T-cell (primary cell): Measurements from ENCODE around the gene OR51V1. TPM values are rescaled to one million over a fixed set of nuclear protein-coding genes. Genes with fewer than 3 reads are reported as not detected.

Source experiments
- ATAC-seq, 4 experiments: fragments of 200-7000 bp in 3 of 4; fragments of 150-1000 bp in 1 of 4; cut with Tn5 transposase; replicated peaks in 1 of 4; 1 replicate in 3 of 4; 2 replicates in 1 of 4; pipeline ENCODE4 v1.10.0; 2021; ENCODE audit warnings: moderate library complexity in 3 of 4, mild to moderate bottlenecking in 2 of 4, moderate number of reproducible peaks in 1 of 4
- CTCF ChIA-PET, 2 donors: fragments of 300-600 bp; sonication (Branson Sonifier 250); formaldehyde crosslinking; loops; one replicate each; lab custom pipeline; 2022; ENCODE audit warnings: antibody characterized with exemption in 2 of 2; lab: Charles Lee
- POLR2A ChIA-PET, 2 donors: fragments of 300-600 bp; sonication (Branson Sonifier 250); formaldehyde crosslinking; loops; one replicate each; lab custom pipeline; 2022; ENCODE audit warnings: antibody characterized with exemption in 2 of 2; lab: Charles Lee
- DNase-seq, 35 experiments: peaks; one replicate each; pipeline versions ENCODE4 v3.0.0 to v3.0.0-alpha.2; 2013 to 2023
- H3K27ac ChIP-seq: one replicate; pipeline ENCODE4 v1.5.1; 2013; ENCODE audit warnings: low read length
- H3K27me3 ChIP-seq, 2 experiments: replicated peaks in 1 of 2; 1 replicate in 1 of 2; 2 replicates in 1 of 2; pipeline versions ENCODE4 v1.6.1 to v1.7.0; 2013; ENCODE audit warnings: low read length in 1 of 2, mixed read lengths in 1 of 2; ENCODE audit not compliant: control insufficient read depth in 2 of 2, insufficient read depth in 2 of 2; ENCODE audit errors: extremely low read depth in 1 of 2
- H3K36me3 ChIP-seq, 2 donors: 1 replicate in 1 of 2; 2 replicates in 1 of 2; pipeline versions ENCODE4 v1.6.1 to v1.7.0; 2013; ENCODE audit warnings: low read length in 1 of 2; ENCODE audit not compliant: control insufficient read depth in 2 of 2, insufficient read depth in 1 of 2; ENCODE audit errors: extremely low read depth in 1 of 2
- H3K4me1 ChIP-seq, 2 experiments: 1 replicate in 1 of 2; 2 replicates in 1 of 2; pipeline versions ENCODE4 v1.6.1 to v1.7.0; 2013; ENCODE audit warnings: low read length in 2 of 2, mixed read lengths in 1 of 2; ENCODE audit not compliant: insufficient read depth in 2 of 2, control insufficient read depth in 1 of 2; ENCODE audit errors: extremely low read depth in 1 of 2
- H3K4me3 ChIP-seq, 2 donors: 1 replicate in 1 of 2; 2 replicates in 1 of 2; pipeline versions ENCODE4 v1.5.1 to v1.7.0; 2013; ENCODE audit warnings: mild to moderate bottlenecking in 2 of 2, low read length in 1 of 2, moderate library complexity in 1 of 2; ENCODE audit not compliant: control insufficient read depth in 1 of 2; ENCODE audit errors: extremely low read depth in 1 of 2
- H3K9me3 ChIP-seq: 2 replicates; pipeline ENCODE4 v1.7.0; 2013
- H3K27ac Mint-ChIP-seq, 2 donors: one replicate each; pipeline ENCODE4 v1.8.0; 2020 to 2021; ENCODE audit warnings: mild to moderate bottlenecking in 2 of 2, mixed read lengths in 2 of 2
- H3K27me3 Mint-ChIP-seq, 2 donors: one replicate each; pipeline ENCODE4 v1.8.0; 2021 to 2022; ENCODE audit warnings: mixed read lengths in 2 of 2
- H3K36me3 Mint-ChIP-seq: one replicate; pipeline ENCODE4 v1.8.0; 2021; ENCODE audit warnings: mixed read lengths
- H3K4me1 Mint-ChIP-seq, 3 donors: one replicate each; pipeline ENCODE4 v1.8.0; 2020 to 2022; ENCODE audit warnings: mixed read lengths in 3 of 3, mild to moderate bottlenecking in 1 of 3
- H3K4me3 Mint-ChIP-seq, 3 donors: one replicate each; pipeline ENCODE4 v1.8.0; 2020 to 2022; ENCODE audit warnings: mild to moderate bottlenecking in 3 of 3, mixed read lengths in 3 of 3, moderate library complexity in 3 of 3
- H3K9me3 Mint-ChIP-seq, 3 donors: one replicate each; pipeline ENCODE4 v1.8.0; 2020 to 2022; ENCODE audit warnings: mixed read lengths in 3 of 3
- WGBS: methylation state at CpG from one replicate; pipeline ENCODE4 v1.1.5; 2013; ENCODE audit warnings: missing lambda C conversion rate; ENCODE audit not compliant: insufficient coverage; 5-methylcytosine and 5-hydroxymethylcytosine counted together
- total RNA-seq, 35 experiments: library from RNA in 6 of 35; stranded (reverse) in 6 of 35; fragments of 120-200 nt in 1 of 35; gene quantifications; one replicate each; pipeline versions ENCODE4 v1.2.1 to v1.2.4 and lab custom pipeline; 2013 to 2026

Gene OR51V1
- total RNA-seq, 5 donors from 2014 or later (not counting 1 experiment from before 2014, with no cell fraction given): not detected

- no peaks in the 10 kb centered on the region for H3K9me3 ChIP-seq
- ChIA-PET CTCF (no interaction called here), POLR2A (no interaction called here)
- H3K4me1 ChIP-seq: peaks cover 0 to 3% of the 10 kb centered on the region in 2 experiments
- H3K36me3 ChIP-seq: no peaks in the 10 kb centered on the region
- H3K36me3 Mint-ChIP-seq: no peaks in the 10 kb centered on the region
- ATAC-seq: no peak
- DNase-seq: no peak
- no peak overlapping the region for H3K4me3 ChIP-seq
- H3K27ac Mint-ChIP-seq: no peak overlapping the region
- no peak overlapping the region for H3K27ac ChIP-seq
- WGBS: no CpG with 5 or more reads among the region's 2 CpGs
- peaks cover 2 to 6% of the 10 kb centered on the region in 2 donors for H3K27me3 Mint-ChIP-seq
- H3K4me1 Mint-ChIP-seq: peaks cover 0 to 5% (median 2%) of the 10 kb centered on the region in 3 donors
- H3K9me3 Mint-ChIP-seq: no peaks in the 10 kb centered on the region
- no peaks in the 10 kb centered on the region for H3K27me3 ChIP-seq
- H3K4me3 Mint-ChIP-seq: no peak overlapping the region
These were observed 32.3 kb upstream of the OR51V1 start for GRCh38 chr11:5232821-5233220.

- Histone ChIP-seq H3K4me1 (peaks cover 0 to 3% of the 10 kb centered on the region in 2 experiments), H3K4me3 (no peak overlapping the region), H3K9me3 (no peaks in the 10 kb centered on the region), H3K27me3 (no peaks in the 10 kb centered on the region), H3K27ac (no peak overlapping the region), H3K36me3 (no peaks in the 10 kb centered on the region)
- no peak overlapping the region for H3K27ac Mint-ChIP-seq
- POLR2A ChIA-PET: no interaction called here
- H3K4me1 Mint-ChIP-seq: peaks cover 0 to 5% (median 2%) of the 10 kb centered on the region in 3 donors
- no peaks in the 10 kb centered on the region for H3K9me3 Mint-ChIP-seq
- no peak overlapping the region for H3K4me3 Mint-ChIP-seq
- CTCF ChIA-PET: no interaction called here
- H3K36me3 Mint-ChIP-seq: no peaks in the 10 kb centered on the region
- WGBS: 66% methylated on average over 3 of the region's 3 CpGs
- no peak for DNase-seq
- ATAC-seq: no peak
- H3K27me3 Mint-ChIP-seq: peaks cover 2 to 6% of the 10 kb centered on the region in 2 donors
These were observed 31.7 kb upstream of the OR51V1 start for GRCh38 chr11:5232176-5232575.

- ChIA-PET POLR2A (no interaction called here), CTCF (no interaction called here)
- no peaks in the 10 kb centered on the region for H3K9me3 Mint-ChIP-seq
- Histone ChIP-seq H3K36me3 (no peaks in the 10 kb centered on the region), H3K27ac (no peak overlapping the region), H3K27me3 (no peaks in the 10 kb centered on the region), H3K9me3 (no peaks in the 10 kb centered on the region), H3K4me3 (no peak overlapping the region), H3K4me1 (peaks cover 0 to 3% of the 10 kb centered on the region in 2 experiments)
- no peak overlapping the region for H3K27ac Mint-ChIP-seq
- no CpG with 5 or more reads among the region's 2 CpGs for WGBS
- H3K4me1 Mint-ChIP-seq: peaks cover 0 to 5% (median 2%) of the 10 kb centered on the region in 3 donors
- ATAC-seq: no peak
- no peaks in the 10 kb centered on the region for H3K36me3 Mint-ChIP-seq
- peaks cover 2 to 3% of the 10 kb centered on the region in 2 donors for H3K27me3 Mint-ChIP-seq
- no peak overlapping the region for H3K4me3 Mint-ChIP-seq
- no peak for DNase-seq
These were observed 30.6 kb upstream of the OR51V1 start for GRCh38 chr11:5231111-5231510.

GRCh38 chr11:5230266-5230665 lies 29.8 kb upstream of the OR51V1 start:
- no peaks in the 10 kb centered on the region for H3K36me3 Mint-ChIP-seq
- peaks cover 2 to 3% of the 10 kb centered on the region in 2 donors for H3K27me3 Mint-ChIP-seq
- DNase-seq: no peak
- no peaks in the 10 kb centered on the region for H3K9me3 Mint-ChIP-seq
- Histone ChIP-seq H3K4me1 (peaks cover 0 to 3% of the 10 kb centered on the region in 2 experiments), H3K27me3 (no peaks in the 10 kb centered on the region), H3K9me3 (no peaks in the 10 kb centered on the region), H3K27ac (no peak overlapping the region), H3K36me3 (no peaks in the 10 kb centered on the region), H3K4me3 (no peak overlapping the region)
- H3K4me3 Mint-ChIP-seq: no peak overlapping the region
- no peak overlapping the region for H3K27ac Mint-ChIP-seq
- no peak for ATAC-seq
- CTCF ChIA-PET: no interaction called here
- peaks cover 0 to 5% (median 2%) of the 10 kb centered on the region in 3 donors for H3K4me1 Mint-ChIP-seq
- no CpG with 5 or more reads among the region's 1 CpG for WGBS
- POLR2A ChIA-PET: no interaction called here

GRCh38 chr11:5229796-5230195 lies 29.3 kb upstream of the OR51V1 start:
- Histone ChIP-seq H3K9me3 (no peaks in the 10 kb centered on the region), H3K27ac (no peak overlapping the region), H3K36me3 (no peaks in the 10 kb centered on the region), H3K4me3 (no peak overlapping the region), H3K4me1 (peaks cover 0 to 3% of the 10 kb centered on the region in 2 experiments), H3K27me3 (no peaks in the 10 kb centered on the region)
- ChIA-PET POLR2A (no interaction called here), CTCF (no interaction called here)
- Mint-ChIP-seq H3K4me1 (peaks cover 0 to 5% (median 2%) of the 10 kb centered on the region in 3 donors), H3K27me3 (peaks cover 0 to 2% of the 10 kb centered on the region in 2 donors), H3K27ac (no peak overlapping the region), H3K4me3 (no peak overlapping the region), H3K36me3 (no peaks in the 10 kb centered on the region), H3K9me3 (no peaks in the 10 kb centered on the region)
- no CpG with 5 or more reads among the region's 2 CpGs for WGBS
- ATAC-seq: no peak
- no peak for DNase-seq

- DNase-seq: no peak
- no peak overlapping the region for H3K27ac Mint-ChIP-seq
- Histone ChIP-seq H3K36me3 (no peaks in the 10 kb centered on the region), H3K27me3 (no peaks in the 10 kb centered on the region), H3K4me1 (peaks cover 0 to under 1% of the 10 kb centered on the region in 2 experiments), H3K27ac (no peak overlapping the region), H3K9me3 (no peaks in the 10 kb centered on the region), H3K4me3 (no peak overlapping the region)
- CTCF ChIA-PET: no interaction called here
- peaks cover 0 to 3% (median under 1%) of the 10 kb centered on the region in 3 donors for H3K4me1 Mint-ChIP-seq
- peaks cover 0 to 2% of the 10 kb centered on the region in 2 donors for H3K27me3 Mint-ChIP-seq
- H3K36me3 Mint-ChIP-seq: no peaks in the 10 kb centered on the region
- no peak overlapping the region for H3K4me3 Mint-ChIP-seq
- H3K9me3 Mint-ChIP-seq: no peaks in the 10 kb centered on the region
- ATAC-seq: no peak
- POLR2A ChIA-PET: no interaction called here
- WGBS: no CpG with 5 or more reads among the region's 1 CpG
These were observed 28.9 kb upstream of the OR51V1 start for GRCh38 chr11:5229356-5229755.

- Mint-ChIP-seq H3K36me3 (no peaks in the 10 kb centered on the region), H3K4me1 (no peaks in the 10 kb centered on the region), H3K4me3 (no peak overlapping the region), H3K27me3 (peaks cover 0 to 6% of the 10 kb centered on the region in 2 donors), H3K9me3 (no peaks in the 10 kb centered on the region), H3K27ac (no peak overlapping the region)
- ChIA-PET POLR2A (no interaction called here), CTCF (no interaction called here)
- no peak overlapping the region for H3K4me3 ChIP-seq
- DNase-seq: no peak
- ATAC-seq: no peak
- no peak overlapping the region for H3K27ac ChIP-seq
- H3K27me3 ChIP-seq: no peaks in the 10 kb centered on the region
- no peaks in the 10 kb centered on the region for H3K4me1 ChIP-seq
- no peaks in the 10 kb centered on the region for H3K9me3 ChIP-seq
- no peaks in the 10 kb centered on the region for H3K36me3 ChIP-seq
- no CpG with 5 or more reads among the region's 5 CpGs for WGBS
These were observed 27.6 kb upstream of the OR51V1 start for GRCh38 chr11:5228124-5228523.
